GM23338 (cell line): Measurements from ENCODE around the gene TWSG1.

Experiments used
- CTCF ChIP-seq, 2 experiments: fragments of 200-600 bp in 1 of 2; sonication (generic) in 1 of 2; conservative IDR thresholded peaks; 2 replicates each; pipeline versions ENCODE4 v1.5.1 to v1.6.1; 2016 to 2017; ENCODE audit warnings: antibody characterized with exemption in 2 of 2, low read depth in 2 of 2, mild to moderate bottlenecking in 2 of 2, moderate library complexity in 1 of 2
- ETS1 ChIP-seq: IDR thresholded peaks from 2 replicates; pipeline ENCODE4 v1.6.1; 2016; ENCODE audit warnings: antibody characterized with exemption
- EZH2 ChIP-seq: fragments of 200-600 bp; sonication (generic); IDR thresholded peaks from one replicate; pipeline ENCODE4 v1.8.0; 2017; ENCODE audit warnings: antibody characterized with exemption, mild to moderate bottlenecking, low read depth; ENCODE audit not compliant: unreplicated experiment
- EZH2phosphoT487 ChIP-seq: fragments of 200-600 bp; sonication (generic); IDR thresholded peaks from one replicate; pipeline ENCODE4 v1.8.1; 2018; ENCODE audit warnings: antibody characterized with exemption; ENCODE audit not compliant: unreplicated experiment
- JUNB ChIP-seq: IDR thresholded peaks from one replicate; pipeline ENCODE4 v1.6.1; 2016; ENCODE audit warnings: antibody characterized with exemption; ENCODE audit not compliant: unreplicated experiment
- STAT1 ChIP-seq: IDR thresholded peaks from one replicate; pipeline ENCODE4 v1.6.1; 2016; ENCODE audit warnings: antibody characterized with exemption; ENCODE audit not compliant: unreplicated experiment
- TF ChIP-seq, protein P1 (sequence below): IDR thresholded peaks from one replicate; pipeline ENCODE4 v1.6.1; 2018; ENCODE audit warnings: antibody characterized with exemption; ENCODE audit not compliant: unreplicated experiment

DNA sequence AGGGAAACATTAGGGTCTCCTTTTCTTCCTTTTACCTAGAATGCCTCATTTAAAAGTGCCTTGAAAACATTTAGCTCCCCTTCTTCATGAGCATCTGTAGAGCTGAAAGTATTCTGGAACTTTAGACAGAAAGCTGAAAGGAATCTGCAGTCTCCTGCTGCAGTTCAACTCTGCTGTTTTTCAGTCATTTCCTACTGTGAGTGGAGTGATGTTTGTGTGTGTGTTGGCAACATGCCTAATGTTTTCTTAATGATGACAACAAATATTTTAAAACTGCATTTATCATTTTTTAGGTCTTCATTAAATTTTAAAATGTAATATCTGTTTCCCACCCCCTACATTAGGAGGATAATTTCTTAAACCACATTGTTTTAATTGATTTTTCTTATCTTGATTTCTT, 66.6 kb downstream of the TWSG1 start:
- TF ChIP-seq CTCF (conservative IDR thresholded peaks at IDR 0.05; ENCODE audit: low read depth in 2 of 2): no peak
- TF ChIP-seq EZH2phosphoT487: no peak
- TF ChIP-seq EZH2: no peak
- TF ChIP-seq, protein P1, sequence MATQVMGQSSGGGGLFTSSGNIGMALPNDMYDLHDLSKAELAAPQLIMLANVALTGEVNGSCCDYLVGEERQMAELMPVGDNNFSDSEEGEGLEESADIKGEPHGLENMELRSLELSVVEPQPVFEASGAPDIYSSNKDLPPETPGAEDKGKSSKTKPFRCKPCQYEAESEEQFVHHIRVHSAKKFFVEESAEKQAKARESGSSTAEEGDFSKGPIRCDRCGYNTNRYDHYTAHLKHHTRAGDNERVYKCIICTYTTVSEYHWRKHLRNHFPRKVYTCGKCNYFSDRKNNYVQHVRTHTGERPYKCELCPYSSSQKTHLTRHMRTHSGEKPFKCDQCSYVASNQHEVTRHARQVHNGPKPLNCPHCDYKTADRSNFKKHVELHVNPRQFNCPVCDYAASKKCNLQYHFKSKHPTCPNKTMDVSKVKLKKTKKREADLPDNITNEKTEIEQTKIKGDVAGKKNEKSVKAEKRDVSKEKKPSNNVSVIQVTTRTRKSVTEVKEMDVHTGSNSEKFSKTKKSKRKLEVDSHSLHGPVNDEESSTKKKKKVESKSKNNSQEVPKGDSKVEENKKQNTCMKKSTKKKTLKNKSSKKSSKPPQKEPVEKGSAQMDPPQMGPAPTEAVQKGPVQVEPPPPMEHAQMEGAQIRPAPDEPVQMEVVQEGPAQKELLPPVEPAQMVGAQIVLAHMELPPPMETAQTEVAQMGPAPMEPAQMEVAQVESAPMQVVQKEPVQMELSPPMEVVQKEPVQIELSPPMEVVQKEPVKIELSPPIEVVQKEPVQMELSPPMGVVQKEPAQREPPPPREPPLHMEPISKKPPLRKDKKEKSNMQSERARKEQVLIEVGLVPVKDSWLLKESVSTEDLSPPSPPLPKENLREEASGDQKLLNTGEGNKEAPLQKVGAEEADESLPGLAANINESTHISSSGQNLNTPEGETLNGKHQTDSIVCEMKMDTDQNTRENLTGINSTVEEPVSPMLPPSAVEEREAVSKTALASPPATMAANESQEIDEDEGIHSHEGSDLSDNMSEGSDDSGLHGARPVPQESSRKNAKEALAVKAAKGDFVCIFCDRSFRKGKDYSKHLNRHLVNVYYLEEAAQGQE: no peak
- no peak for TF ChIP-seq JUNB
- TF ChIP-seq ETS1: no peak
- no peak for TF ChIP-seq STAT1
